IPS DF 4.7 (cell line): ENCODE data around the gene SHCBP1.
A peak's percentile ranks its signal among the peaks of the same experiment; 100 is the strongest.
"Not testable (repeated sequence)": the region's sequence is repeated elsewhere in the genome, so short reads cannot be mapped to it uniquely, and the experiment has no call there.

Experiments used
- DNase-seq: peaks from one replicate; pipeline ENCODE4 v3.0.0-alpha.2; 2013; ENCODE audit warnings: low spot score; ENCODE audit errors: extremely low read depth

Gene SHCBP1, protein sequence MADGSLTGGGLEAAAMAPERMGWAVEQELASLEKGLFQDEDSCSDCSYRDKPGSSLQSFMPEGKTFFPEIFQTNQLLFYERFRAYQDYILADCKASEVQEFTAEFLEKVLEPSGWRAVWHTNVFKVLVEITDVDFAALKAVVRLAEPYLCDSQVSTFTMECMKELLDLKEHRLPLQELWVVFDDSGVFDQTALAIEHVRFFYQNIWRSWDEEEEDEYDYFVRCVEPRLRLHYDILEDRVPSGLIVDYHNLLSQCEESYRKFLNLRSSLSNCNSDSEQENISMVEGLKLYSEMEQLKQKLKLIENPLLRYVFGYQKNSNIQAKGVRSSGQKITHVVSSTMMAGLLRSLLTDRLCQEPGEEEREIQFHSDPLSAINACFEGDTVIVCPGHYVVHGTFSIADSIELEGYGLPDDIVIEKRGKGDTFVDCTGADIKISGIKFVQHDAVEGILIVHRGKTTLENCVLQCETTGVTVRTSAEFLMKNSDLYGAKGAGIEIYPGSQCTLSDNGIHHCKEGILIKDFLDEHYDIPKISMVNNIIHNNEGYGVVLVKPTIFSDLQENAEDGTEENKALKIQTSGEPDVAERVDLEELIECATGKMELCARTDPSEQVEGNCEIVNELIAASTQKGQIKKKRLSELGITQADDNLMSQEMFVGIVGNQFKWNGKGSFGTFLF

DNA sequence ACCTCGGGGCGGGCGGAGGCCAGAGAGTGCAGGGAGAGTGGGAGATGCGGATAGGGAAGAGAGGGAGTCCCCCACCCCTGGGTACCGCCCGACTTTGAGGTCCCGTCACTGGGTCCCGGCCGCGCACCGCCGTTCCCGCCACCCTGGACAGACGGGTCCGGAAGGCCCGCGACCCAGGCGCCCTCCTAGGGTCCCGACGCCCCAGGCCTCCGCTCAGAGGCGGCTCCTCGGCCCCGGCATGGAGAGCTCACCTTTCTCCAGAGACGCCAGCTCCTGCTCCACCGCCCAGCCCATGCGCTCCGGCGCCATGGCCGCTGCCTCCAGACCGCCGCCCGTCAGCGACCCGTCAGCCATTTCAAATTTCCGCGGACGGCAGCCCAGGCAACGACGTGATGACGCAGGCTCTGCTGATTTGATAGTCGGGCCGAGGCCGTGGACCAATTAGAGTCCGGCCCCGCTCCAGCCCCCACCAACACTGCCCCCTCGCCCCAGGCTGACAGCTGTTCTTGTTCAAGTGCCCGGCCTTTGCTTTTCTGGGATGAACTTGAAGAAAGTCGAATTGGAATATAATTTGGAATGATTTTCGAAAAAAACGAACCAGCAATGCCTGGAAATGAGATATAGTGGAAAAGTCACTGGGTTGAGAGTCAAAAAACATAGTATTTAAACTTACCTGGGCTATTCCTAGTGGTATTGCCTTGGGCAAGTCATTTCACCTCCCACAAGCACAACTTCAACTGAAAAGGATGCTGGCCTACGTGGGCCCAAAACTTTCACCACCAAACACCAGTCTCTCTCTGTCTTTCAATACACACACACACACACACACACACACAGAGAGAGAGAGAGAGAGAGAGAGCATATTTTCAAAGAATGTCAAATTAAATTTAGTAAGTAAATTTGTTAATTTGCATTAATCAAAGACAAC, at the start of gene SHCBP1:
Gene SHCBP1 (minus strand): TSS at position 374 of the 928 bp plus-strand sequence. CDS start 20 bp downstream, at position 354.
- peak; percentile 69 for DNase-seq

DNA sequence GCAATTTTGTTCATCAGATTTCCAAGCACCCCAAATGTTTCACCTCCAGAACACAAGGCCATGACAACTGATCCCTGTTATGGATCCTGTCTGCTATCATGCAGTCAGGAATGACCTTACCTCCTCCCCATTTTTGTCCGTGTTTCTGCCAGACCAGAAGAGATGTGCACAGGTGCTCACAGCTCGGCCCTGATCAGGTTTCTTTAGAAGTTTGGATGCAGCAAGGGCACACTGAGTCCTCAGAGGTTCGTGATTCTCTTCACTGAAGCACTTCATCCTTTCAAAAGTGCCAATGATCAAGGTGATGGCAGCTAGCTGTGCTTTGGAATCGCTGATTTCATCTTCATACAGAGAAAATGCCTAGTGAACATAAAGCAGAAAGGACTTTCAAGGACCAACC, 40.9 kb upstream of the SHCBP1 start:
- DNase-seq, result no peak

DNA sequence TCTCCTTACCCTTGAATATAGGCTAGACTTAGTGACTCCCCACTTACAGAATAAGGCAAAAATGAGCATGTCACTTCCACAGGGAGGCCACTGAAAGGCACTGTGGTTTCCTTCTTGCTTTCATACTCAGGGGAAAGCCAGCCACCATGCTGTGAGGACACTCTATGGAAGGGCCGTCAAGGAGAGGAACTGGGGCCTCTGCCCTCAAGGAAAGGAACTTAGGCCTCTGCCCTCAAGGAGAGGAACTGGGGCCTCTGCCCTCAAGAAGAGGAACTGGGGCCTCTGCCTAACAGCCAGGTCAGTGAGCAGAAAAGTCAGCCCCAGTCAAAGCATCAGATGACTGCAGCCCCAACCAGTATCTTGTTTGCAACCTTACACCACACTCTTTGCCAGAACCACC, 37.7 kb upstream of the SHCBP1 start:
- no peak for DNase-seq

DNA sequence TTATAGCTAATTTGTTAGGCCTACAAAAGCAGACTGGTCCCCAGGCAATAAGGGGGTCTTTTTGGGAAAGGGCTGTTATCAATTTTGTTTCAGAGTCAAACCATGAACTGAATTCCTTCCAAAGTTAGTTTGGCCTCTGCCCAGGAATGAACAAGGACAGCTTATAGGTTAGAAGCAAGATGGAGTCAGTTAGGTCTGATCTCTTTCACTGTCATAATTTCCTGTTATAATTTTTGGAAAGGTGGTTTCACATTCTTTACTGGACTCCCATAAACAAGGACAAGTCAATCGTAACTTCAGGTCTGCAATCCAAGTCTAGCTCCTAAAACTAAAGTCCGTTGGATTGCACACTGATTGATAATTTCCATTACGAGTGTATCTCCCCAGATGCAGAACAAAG, 30.1 kb upstream of the SHCBP1 start:
- DNase-seq, result no peak

DNA sequence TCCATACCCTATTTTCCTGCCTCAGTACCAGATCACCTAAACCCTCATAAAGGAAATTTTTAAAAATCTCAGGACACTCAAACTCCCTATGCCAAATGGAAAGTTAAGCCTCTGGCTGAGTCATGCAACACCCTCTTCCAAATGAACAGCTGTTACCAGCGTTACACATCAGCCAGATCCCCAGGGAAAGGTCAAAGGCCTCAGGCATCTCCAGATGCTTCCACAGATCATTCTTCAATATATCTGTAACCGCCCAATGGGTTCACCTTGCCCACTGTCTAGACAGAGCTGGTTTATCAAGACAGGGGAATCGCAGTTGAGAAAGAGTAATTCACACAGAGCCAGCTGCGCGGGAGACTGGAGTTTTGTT, 29.1 kb upstream of the SHCBP1 start:
- no peak for DNase-seq

DNA sequence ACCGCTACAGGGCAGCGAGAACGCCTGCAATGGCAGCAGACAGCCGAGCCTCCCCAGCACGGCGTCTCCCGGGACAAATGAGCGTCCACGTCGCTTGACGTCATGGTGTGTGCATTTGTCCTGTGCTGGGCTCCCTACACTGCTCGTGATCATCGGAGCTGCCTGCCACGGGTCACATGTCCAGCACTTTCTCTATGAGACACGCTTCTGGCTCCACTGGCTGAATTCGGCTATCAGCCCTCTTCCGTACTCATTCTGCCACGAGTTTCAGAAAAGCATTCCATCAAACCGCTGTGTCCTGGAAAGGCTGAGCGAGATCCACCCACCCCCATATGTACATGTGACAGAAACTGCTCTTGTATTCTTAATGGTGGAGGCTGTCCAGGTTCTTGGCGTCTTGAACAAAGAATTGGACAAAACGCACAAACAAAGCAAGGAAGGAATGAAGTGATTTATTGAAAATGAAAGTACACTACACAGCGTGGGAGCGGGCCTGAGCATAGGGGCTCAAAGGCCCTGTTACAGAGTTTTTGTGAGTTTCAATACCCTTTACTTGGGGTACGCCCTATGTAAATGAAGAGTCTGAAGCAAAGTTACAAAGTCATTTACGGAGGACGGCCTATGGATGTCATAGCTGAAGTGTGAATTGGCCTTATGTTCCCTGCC, 28.5 kb upstream of the SHCBP1 start:
- DNase-seq, result no peak

DNA sequence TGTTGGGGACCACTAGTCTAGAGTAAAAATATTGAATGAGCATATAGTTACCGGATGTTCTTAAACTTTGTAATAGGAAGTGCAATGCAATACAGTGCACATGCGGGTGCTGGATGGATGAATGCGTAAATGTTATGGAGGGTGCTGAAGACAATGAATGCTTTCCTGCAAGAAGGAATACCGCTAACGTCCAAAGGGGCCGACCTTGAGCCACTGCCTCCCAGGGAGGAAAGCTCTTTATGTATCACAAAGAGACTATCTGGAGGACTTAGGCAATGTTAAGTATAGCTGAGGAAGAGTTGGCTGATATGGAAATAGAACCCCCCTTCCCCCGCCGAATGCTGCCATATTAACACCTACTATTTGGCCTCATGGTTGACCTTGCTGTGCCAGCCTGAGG, 27.5 kb upstream of the SHCBP1 start:
- DNase-seq, result no peak

DNA sequence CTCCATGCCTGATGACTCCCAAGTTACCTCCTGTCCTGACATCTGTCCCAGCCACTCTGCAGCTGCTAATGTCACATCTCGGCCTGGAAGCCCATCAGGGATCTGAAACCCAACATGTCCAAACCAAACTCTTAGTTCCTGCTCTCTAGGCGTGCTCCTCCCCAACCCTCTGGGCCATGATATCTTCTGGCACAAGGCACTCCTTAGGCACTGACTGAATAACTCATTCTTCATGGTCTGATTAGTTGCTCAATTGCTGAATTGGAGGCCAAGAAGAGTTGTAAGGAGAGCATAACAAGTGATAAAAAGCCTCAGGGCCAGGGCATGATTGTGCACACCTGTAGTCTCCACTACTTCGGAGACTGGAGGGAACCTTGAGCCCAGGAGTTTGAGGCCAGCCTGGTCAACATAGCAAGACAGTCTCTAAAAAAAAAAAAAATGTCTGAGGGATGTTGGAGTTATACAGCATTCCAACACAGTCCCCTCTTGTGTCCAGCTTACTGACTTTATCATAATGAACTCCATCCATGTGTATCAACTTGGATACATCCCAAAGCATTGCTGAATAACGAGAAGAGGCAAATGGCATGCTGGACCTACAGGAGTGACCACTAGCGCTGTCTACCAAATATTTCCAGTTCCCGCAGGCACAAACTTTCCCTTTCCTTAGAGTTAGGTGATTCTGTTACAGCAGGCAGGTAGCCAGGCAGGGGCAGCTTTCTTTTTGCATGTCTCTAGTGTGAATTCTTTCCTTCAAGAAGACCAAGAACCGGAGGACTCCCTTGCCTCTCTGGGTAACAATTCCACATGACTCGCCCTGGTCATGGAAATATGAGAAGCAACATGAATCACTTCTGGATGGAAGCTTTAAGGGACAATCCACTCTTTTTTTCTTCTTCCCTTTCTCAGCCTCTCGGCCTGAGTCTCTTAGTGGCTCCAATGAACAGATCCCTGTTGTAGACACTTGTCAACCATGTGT, 18.1 kb upstream of the SHCBP1 start:
- no peak for DNase-seq

DNA sequence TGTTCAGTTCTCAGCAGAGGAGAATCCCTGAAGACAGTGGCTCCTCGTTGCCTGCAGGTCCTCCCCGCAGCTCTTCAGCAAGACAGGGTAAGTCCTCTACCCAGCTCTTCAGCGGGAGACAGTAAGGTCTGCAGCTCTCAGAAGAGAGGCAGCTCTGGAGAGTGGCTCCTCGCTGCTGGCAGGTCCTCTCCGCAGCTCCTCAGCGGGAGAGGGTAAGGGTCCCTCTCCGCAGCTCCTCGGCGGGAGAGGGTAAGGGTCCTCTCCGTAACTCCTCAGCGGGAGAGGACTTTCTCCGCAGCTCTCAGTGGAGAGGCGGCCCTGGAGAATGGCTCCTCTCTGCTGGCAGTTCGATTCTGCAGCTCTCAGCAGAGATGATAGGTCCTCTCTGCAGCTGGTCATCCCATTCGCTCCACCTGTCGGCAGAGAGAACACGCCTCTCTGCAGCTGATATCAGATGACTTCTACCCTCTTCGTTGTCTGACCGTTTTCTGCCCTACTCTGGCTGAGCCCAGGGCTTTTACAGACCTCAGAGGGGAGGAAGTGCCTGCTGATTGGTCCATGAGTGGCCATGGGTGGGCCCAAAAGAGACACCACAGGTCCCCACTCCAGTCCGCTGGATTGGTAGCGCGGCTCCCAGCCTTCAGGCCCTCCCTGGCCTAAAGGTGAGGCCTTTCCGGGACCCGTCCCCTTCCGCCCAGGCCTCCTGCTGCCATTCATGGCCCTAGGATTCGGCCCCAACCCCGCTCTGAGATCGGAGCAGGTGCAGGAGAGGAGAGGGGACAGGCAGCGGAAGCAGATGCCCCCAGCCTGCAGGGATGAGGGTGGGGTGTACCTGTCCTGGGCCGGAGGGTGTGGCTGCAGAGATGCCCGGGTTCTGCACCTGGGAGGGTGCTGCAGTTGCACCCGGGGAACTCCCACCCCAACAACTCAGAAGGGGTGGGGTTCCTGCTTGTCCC, 11.9 kb upstream of the SHCBP1 start:
- DNase-seq, result peak; percentile 74

DNA sequence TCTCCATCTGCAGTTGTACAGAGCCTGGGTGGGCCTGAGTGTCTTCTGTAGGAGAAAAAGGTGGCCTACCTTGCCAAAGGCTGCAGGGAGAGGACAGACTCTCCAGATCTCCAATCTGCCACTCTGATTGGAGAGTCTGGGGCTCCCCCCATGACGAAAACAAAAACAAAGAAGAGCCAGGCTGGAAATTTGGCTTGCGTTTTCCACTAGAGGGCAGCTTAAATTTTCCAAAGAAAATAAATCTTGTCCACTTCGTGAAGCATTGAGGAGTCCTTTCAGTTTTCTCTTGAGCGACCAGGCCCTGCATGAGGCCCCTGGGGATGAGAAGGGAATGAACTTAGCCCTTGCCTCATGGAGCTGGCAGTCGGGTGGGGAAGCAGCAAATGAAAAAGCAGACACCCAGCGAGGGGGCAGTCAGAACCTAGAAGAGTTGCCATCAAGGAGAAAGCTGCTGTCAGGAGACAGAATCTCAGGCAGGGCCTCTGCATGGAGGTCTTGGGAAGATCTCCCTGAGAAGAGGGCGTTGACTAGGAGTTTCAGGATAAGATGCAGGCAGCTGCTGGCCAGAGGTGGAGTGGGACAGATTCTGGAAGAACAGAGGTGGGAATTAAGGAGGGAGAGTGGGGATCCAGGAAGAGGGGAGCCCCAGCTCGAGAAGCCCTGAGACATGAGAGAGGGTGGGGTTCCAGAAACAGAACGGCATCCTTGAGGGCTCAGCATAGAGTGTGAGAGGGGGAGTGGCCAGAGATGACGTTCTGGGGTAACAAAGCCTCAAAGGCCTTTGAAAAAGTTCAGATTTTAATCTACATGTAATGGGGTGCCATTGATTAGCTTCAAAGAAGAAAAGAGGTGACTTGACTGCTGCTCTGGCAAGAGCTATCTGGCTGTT, 8.4 kb upstream of the SHCBP1 start:
- DNase-seq, result no peak

DNA sequence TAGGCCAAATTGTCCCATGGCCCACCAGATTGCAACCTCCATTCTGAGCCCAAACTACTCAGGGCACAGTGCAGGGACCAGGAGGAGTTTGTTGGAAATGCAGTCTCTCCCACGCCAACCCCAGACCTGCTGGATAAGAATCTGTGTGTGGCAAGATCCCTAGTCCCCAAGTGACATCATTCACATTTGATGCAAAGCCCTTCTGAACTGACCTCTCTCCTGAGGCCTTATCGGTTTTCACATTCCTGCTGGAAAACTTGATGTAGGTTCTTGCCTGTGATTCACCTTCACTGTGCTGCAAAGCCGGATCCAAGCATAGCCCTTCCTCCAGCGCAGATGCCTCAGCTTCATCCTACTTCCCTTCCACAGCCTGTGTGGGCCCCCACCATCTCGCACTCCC, 6.6 kb upstream of the SHCBP1 start:
- no peak for DNase-seq

DNA sequence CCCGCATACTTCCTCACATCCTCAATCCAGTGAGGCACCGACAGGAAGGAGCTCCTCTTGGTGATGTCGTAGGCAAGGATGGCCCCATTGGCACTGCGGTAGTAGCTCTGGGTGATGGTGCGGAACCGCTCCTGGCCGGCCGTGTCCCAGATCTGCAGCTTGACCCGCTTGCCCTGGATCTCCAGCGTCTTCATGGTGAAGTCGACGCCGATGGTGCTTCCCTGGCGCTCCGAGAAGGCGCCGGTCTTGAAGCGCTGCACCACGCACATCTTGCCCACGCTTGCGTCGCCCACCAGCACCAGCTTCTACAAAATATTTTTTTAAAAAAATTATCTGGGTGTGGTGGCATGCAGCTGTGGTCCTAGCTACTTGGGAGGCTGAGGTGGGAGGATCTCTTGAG, 5.5 kb upstream of the SHCBP1 start:
- not testable (repeated sequence) for DNase-seq

DNA sequence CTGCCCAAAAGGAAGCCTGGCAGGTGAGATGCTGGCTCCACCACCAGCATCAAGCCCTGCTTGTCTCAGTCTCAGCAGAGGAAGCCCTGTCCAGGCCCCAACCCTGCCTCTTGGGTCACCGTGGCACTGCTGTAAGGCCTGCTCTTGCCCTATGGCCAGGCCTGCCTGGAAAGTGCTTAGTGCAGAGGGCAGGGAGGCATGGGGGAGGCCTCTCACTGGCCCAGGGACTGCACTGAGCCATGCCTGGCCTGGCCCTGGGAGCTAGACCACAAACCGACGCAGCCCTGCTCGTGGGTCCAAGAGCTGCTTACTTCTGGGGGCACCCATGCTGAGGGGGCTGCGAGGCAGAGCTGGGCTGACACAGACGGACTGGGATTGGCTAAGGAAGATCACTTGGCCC, 3.7 kb upstream of the SHCBP1 start:
- DNase-seq, result not testable (repeated sequence)

DNA sequence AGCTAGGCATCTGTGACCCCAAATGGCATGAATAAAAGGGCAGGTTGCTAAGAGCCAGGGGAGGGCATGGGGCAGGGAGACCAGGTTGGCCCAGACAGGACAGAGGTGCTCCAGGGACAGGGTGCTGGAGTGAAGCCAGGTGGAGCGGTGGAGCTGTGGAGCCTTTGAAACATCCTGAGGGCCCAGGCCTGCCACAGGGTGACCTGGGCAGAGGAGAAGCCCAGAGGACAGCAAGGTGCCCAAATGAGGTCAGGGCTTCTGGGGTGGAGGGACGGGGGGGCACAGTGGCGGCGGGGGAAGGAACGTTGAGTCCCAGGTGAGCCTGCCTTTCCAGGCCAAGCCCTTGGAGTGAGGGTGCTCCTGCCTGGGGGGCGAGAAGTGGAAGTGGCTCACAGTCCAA, 2.5 kb upstream of the SHCBP1 start:
- DNase-seq, result not testable (repeated sequence)

DNA sequence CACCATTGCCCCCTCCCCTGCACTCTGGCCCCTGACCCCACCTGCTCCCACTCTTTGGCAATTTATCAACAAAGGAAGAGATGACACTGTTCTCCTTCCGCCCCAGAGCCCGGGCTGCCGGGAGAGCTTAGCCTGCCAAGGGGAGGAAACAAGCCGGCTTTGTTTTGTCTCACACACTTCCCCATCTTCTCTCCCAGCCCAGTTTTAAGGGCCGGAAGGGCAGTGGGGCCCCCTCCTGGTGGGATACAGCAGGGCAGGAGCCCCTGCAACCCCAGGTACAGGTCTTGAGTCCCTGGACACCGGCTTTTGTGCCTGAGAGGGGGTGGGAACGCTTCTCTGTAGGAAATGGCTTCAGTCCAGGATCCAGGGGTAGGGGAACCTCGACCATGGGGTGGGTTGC, 2.1 kb upstream of the SHCBP1 start:
- not testable (repeated sequence) for DNase-seq

DNA sequence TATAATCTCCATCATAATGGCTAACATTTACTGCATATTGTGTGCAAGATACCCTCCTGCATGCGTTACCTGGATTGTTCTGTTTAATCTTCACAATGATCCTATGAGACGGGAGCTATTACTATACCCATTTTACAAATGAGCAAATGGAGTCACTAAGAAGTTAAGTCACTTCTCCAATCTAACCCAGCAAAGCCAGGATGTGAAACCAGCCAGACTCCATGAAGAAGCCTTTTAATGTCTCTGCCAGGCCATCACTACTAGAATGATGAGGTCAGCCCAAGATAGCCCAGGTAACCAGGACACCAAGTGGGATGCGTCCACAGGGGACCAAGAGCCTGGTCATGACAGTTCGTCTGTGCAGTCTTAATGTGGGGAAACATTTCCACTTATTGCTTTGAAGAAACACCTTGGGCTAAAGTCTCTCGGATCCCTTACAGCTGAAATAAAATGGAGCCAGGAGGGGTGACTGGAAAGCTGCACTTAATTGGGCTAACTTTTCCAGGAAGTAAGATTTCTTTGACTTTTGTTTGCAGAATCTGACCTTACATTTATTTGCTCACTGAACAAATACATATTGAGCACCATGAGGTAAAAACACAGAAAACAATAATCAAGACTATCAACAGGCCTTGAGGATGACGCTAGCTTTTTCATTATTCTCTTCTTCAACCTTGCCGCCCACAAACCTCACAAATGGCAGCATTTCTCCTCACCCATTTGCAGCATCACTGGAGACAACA, 926 bp upstream of the SHCBP1 start:
- DNase-seq, result no peak

DNA sequence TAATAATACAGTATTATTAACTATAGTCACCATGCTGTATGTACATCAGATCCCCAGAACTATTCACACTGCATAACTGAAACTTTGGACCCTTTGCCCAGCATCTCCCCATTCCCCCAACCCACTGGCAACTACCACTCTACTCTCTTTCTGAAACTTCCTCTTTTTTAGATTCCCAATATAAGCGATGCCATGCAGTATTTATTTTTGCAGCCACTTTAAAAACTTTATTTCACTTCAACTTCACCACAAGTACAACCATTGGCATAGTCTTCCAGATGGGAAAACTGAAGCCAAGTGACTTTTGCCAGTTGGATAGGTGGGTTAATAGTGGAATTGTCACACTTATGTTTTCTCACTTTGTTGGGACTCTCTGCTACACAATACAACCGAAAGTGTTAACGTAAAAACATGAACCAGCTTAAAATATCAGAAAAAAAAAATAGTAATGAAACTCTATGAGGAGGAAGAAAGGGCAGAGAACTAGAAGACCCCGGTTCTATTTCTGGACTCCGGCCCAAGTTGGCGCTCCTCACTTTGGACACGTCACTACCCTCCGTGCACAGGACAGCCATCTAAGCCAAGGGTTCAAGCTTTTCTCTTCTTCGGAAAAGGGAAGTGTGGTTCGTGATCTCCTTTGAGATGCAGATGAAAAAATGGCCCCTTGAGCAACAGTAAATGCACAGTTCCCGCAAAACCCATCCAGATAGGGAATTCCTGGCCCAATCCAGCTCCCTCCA, 743 bp downstream of the SHCBP1 start:
- no peak for DNase-seq
